GM19467 (cell line): Measurements from ENCODE around the gene SPATS2.

Experiments used
- ATAC-seq: cut with Tn5 transposase; IDR thresholded peaks from one replicate; pipeline ENCODE4 v1.9.1; 2021; ENCODE audit warnings: mild to moderate bottlenecking, moderate library complexity; ENCODE audit not compliant: unreplicated experiment

Gene SPATS2

DNA sequence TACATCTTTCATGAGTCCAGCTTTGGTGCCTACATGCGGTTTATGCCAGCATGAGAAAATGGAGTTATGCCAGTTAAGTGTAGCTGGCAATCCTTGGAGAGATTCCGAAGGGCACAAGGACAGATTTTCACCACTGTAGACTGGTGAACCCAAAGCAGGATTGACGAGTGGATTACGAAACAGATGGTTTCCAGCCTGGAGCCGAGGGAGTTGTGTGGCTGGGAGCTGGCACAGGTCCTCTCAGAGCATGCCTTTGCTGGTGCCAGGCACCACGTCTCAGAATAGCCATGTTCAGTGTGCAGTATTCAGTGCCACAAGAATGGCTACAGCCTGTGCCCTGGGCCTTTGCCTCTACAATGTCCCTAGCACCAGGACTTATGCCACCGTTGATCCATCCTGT, 184.8 kb downstream of the SPATS2 start:
- ATAC-seq = no peak

GRCh38 chr12:49552425-49552824, 185.2 kb downstream of the SPATS2 start:
- ATAC-seq = no peak

- ATAC-seq = no peak
These were observed 185.6 kb downstream of the SPATS2 start for GRCh38 chr12:49552899-49553298.

DNA sequence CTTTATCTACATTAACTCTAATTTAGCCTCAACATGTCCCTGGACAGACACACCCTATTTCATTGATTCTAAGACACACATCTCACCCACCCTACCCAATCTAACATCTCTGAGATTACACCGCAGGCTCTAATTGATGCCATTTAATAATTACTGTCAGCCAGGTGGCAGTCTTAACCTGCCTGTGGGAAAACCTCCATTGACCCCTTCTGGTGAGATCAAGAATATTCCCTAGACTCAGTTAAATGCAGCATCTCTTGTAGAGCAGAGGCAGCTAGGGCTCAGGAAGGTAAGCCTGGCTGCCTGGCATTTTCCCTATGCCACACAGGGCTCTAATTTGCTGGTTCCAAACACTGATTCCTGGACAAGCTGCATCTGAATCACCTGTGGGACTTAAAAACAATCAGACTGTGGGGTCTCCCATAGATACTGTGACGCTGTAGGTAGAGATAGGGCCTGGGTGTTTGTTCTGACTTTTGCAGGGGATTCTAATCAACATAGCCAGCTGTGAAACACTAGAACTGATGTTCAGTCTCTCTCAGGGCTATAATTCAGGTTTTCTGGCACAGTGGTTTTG, 186.3 kb downstream of the SPATS2 start:
- ATAC-seq = no peak

GRCh38 chr12:49554266-49554665, 187.0 kb downstream of the SPATS2 start:
- ATAC-seq = no peak

GRCh38 chr12:49555631-49556390, 188.5 kb downstream of the SPATS2 start:
- no peak for ATAC-seq

- ATAC-seq = no peak
These were observed 189.3 kb downstream of the SPATS2 start for GRCh38 chr12:49556391-49557186.

DNA sequence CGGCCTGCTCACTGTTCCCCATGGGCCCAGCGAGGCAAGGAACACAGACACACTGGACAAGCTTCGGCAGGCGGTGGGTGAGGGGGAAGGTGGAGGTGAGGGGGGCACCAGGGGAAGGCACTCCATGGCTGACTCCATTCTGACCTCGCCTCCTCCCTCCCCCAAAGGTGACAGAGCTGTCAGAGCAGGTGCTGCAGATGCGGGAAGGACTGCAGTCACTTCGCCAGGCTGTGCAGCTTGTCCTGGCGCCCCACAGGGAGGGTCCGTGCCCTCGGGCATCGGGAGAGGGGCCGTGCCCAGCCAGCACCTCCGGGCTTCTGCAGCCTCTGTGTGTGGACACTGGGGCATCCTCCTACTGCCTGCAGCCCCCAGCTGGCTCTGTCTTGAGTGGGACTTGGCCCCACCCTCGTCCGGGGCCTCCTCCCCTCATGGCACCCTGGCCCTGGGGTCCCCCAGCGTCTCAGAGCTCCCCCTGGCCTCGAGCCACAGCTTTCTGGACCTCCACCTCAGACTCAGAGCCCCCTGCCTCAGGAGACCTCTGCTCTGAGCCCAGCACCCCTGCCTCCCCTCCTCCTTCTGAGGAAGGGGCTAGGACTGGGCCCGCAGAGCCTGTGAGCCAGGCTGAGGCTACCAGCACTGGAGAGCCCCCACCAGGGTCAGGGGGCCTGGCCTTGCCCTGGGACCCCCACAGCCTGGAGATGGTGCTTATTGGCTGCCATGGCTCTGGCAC, 190.1 kb downstream of the SPATS2 start:
- ATAC-seq = no peak

DNA sequence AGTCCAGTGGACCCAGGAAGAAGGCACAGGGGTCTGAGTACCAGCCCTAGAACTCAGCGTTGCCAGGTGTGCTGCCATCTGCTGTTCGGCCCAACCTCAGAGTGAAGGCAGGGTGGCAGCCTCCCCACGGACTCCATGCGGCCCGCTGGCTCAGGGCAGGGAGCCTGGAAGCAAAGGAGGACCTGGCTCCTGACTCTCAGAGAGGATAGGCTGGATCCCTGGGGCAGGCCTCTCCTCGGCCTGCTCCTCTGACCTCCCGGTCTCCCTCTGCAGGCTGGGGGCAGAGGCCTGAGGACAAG, 190.6 kb downstream of the SPATS2 start:
- ATAC-seq = no peak

- ATAC-seq = no peak
These were observed 191.3 kb downstream of the SPATS2 start for GRCh38 chr12:49558526-49558925.

DNA sequence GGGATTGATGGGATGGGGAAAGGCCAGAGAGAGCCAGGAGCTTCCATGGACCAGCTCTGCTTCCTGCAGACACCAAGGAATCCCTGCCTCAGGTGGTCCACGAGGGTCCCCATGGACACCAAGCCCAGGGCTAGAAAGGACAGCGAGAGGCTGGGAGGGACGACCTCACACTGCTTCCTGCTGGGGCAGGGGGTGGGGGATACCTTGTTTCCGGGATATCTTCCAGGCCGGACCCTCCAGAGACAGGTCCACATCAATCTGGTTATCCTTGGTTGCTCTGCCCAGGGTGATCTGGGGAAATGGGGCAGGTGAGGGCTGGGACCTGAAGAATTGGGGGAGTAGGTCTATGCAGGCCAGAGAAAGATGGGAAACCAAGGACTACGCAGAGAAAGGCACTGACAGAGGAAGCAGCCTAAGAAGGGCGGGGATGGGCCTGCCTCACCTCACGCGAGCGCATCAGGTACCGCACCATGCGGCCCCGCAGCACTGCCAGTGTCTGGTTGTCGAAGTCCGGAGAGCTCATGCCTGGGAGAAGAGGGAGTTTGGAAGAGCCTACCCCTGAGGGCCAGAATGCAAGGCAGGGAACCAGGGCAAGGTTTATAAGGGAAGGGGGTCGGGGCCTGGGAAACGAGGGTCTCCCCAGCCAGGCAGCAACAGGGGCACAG, 191.9 kb downstream of the SPATS2 start:
- ATAC-seq = no peak

DNA sequence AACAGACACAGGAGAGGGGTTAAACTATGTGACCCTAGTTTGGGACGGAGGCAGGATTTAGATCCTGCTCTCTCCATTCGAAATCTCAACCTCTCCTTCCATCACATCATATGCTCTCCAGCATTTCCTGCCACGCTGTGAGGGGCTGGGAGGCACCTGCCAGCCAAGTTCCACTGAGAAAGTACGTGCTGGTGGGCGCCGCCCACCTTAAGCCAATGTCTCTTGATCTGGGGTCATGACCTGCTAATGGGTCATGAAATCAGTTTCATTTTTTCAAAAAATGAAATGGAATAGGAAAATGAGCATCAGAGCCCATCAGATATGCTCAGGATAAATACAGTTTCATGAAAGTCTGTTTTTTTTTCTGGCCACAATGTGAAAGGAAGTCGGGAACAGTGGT, 193.4 kb downstream of the SPATS2 start:
- ATAC-seq = no peak

DNA sequence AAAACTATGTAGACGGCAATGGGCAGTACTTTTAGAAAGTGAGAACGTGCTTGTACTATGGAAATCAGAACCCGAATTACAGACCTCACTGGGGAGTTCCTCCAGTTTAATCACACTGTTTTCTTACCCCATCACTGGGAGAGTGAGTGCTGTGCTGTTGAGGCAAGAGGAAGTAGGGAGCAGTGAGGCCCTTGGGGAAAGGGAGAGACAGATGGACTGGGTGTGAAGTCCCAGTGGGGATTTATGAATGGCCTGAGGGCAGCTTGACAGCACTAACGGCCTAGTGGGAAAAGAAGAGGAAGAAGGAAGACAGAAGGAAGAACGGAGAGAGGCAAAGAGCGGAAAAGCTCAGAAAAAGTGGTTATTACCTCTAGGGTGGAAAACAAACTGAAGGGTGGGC, 195.0 kb downstream of the SPATS2 start:
- ATAC-seq = no peak

- no peak for ATAC-seq
These were observed 195.6 kb downstream of the SPATS2 start for GRCh38 chr12:49562831-49563230.

- no peak for ATAC-seq
These were observed 196.9 kb downstream of the SPATS2 start for GRCh38 chr12:49563951-49564685.

DNA sequence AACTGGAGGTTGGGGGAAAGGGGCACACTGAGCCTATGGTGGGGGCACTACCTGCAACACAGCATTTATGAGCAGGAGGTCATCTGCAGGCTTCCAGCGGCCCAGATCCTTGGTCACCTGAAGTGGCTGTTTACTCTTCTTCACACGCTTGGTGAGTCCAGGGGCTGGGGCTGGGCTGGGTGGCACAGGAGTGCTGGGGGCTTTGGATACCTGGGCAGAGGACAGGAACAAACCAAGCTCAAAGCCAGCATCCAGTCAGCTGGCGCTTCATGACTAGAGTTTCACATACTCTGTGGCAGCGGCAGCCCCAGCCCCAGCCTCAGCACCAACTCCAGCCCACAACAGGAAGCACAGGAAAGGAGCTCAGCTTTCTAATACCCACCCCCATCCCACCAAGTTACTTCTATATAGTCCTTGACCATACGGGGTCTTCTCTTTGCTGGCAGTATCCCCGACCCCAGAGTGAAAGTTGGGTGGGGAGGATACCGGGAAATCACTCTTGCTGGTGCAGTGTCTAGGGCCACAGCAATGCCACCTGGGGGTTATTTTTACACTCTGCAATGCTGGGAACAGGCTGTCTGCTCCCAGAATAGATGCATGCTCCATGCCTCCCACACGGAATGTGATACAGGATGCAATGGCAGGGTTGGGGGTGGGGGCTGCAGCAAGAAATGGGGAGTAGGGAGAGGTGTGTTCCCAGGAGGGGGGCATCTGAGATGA, 197.6 kb downstream of the SPATS2 start:
- ATAC-seq = no peak

DNA sequence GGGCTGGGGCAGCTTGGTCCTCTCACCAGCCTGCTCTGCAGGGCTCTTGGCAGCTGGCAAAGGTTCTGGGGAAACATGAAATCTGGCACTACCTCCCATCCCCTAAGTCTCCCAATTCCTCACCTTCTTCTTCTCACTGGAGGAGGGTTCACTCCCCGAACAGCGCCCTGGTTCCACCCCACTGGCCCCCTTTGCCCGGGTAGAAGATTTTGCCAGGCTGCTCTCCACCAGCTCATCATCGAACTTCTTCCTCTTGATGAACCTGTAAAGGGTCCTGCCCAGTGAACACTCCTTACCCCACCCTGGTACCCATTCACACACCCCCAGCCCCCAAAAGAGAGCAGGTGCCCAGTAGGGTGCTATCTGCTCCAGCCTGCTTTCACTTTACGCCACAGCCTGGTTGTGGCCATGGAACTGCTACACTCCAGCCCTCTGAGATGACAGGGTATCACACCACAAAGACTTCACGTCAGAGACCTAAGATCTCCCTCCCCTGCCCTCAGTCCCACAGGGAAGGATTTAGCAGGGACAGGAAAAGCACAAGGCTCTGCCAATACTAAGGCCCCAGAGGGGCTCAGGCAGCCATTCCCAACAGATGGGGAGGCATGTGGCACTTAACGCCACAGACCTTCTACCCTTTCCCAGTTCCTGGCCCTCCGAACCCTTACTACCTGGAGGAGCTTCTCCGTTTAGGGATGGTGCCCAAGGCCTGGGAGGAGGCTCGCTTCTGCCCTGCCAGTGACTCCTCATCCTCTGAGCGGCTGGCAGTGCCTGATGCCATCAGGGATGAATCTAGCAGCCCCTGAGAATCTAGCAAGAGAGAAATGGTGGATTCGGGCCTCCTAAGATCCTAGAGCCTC, 198.4 kb downstream of the SPATS2 start:
- no peak for ATAC-seq

DNA sequence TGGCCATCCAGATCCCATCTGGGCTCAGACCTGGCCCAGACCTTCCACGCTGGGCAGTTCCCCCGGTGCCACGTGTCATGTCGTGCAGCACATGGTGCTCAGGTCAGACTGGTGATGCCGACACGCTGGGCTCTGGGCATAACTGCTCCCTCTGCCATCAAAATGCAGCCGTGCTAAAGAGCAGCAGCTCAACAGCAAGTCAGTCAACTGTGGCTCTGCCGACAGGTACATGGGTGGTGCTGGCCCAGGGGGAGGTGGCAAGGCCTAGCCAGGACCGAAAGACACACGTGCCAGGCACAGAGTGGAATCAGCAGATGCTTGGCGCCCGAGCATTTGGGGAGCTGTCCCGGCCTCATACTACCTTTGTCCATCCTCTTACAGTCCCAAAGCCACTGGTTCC, 199.1 kb downstream of the SPATS2 start:
- no peak for ATAC-seq

- no peak for ATAC-seq
These were observed 200.0 kb downstream of the SPATS2 start for GRCh38 chr12:49567302-49567610.
